Astrocyte of the cerebellum (primary cell): ENCODE measurements around the gene MX2.

Experiments used
- DNase-seq: peaks from one replicate; pipeline ENCODE4 v3.0.0-alpha.2; 2011; ENCODE audit warnings: low read depth
- H3K4me3 ChIP-seq: 2 replicates; pipeline ENCODE4 v1.5.1; 2011; ENCODE audit warnings: mild to moderate bottlenecking, low read depth, low read length, moderate library complexity
- in situ Hi-C: cut with HindIII; loops from 2 replicates; pipeline ENCODE4 v1.10.0; 2017; ENCODE audit warnings: low sequenced_read_pairs
- TF ChIP-seq, protein P1 (sequence below): IDR thresholded peaks from 2 replicates; pipeline ENCODE4 v1.5.1; 2012; ENCODE audit warnings: low read length, low read depth, moderate library complexity, mild to moderate bottlenecking; ENCODE audit errors: missing control alignments

The MX2 gene

DNA sequence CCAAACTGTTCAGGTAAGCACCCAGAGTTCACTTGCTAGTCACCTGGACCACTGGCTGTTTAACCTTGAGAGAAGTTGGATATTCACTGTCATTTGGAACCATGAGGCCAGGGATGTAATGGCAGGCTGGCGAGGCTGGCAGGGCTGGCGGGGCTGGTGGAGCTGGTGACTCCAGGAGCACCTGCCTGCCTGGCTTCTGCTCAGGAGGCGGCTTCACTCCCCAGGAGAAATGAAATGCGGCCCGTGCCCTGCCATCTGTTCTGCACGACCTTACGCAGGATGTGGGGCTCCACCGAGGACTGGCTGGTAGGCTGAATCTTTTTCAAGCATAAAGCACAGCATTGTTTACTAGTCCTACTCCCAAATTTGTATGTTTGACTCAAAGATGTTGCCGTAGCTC, 41.5 kb downstream of the MX2 start:
- in situ Hi-C loops = no loop called here
- TF ChIP-seq, protein P1, sequence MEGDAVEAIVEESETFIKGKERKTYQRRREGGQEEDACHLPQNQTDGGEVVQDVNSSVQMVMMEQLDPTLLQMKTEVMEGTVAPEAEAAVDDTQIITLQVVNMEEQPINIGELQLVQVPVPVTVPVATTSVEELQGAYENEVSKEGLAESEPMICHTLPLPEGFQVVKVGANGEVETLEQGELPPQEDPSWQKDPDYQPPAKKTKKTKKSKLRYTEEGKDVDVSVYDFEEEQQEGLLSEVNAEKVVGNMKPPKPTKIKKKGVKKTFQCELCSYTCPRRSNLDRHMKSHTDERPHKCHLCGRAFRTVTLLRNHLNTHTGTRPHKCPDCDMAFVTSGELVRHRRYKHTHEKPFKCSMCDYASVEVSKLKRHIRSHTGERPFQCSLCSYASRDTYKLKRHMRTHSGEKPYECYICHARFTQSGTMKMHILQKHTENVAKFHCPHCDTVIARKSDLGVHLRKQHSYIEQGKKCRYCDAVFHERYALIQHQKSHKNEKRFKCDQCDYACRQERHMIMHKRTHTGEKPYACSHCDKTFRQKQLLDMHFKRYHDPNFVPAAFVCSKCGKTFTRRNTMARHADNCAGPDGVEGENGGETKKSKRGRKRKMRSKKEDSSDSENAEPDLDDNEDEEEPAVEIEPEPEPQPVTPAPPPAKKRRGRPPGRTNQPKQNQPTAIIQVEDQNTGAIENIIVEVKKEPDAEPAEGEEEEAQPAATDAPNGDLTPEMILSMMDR = no peak
- no peak overlapping the region for H3K4me3 ChIP-seq
- no peak for DNase-seq

DNA sequence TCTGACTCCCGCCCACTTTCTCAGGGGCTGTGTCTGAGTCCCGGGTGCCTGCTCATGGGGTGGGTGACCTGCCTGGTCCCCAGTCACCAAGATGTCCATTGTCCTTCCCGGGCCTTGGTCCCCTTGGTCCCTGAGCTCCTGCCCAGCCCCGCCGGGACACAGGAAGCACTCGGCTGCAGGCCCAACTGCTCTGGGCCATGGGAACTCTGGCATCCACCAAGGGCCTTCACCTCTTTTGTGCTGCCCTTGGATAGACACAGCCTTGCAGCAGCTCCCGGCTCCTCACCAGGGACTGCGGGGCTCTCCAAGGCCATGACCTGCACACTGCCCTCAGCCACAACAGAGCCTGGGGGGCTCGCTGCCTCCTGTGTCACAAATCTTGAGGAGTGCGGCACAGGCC, 42.1 kb downstream of the MX2 start:
- in situ Hi-C loops = no loop called here
- H3K4me3 ChIP-seq = no peak overlapping the region
- DNase-seq = no peak
- TF ChIP-seq, protein P1 = no peak

GRCh38 chr21:41405321-41405720, 43.5 kb downstream of the MX2 start:
- TF ChIP-seq, protein P1 = no peak
- no peak overlapping the region for H3K4me3 ChIP-seq
- in situ Hi-C loops = no loop called here
- no peak for DNase-seq

DNA sequence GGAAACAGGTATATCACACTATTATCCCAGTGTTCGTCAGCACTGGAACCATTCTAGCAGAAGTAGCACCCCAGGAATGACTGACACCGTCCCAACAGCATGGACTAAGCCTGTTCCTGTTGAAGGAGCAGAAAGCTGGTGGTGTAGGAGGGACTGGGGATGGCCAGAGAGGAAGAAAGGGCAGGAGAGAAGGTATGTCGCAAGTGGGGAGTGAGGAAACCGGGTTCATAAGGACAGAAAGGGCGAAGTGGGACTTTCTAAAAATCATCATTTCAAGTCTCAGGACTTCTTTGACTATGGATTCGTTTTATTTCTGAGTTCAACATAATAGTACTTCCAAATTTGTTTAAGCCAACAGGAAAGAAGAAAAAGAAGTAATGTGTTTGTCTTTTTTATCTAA, 44.5 kb downstream of the MX2 start:
- DNase-seq = no peak
- TF ChIP-seq, protein P1 = no peak
- in situ Hi-C loops = no loop called here
- no peak overlapping the region for H3K4me3 ChIP-seq

- TF ChIP-seq, protein P1 = no peak
- in situ Hi-C loops = no loop called here
- no peak for DNase-seq
- no peak overlapping the region for H3K4me3 ChIP-seq
These were observed 46.0 kb downstream of the MX2 start for GRCh38 chr21:41407541-41408460.

DNA sequence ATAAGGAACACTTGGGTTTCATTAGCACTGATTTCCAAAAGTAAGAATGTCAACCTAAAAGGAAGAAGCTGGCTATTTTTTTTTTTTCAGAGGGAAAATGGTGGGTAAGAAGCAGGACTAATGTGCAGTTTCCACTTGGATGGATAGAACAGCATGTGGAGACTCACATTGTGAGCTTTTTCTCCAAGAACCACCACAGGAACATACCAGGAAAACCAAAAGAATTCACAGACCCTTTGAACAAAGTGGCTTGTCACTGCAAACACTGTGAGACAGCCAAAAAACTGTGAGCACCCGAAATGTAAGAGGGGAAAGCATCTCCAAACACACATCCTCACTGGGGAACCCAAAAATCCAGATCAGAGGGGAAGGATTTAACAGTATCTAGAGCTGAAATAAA, 48.5 kb downstream of the MX2 start:
- peak; percentile 39 for DNase-seq
- no peak overlapping the region for H3K4me3 ChIP-seq
- in situ Hi-C loops = no loop called here
- TF ChIP-seq, protein P1 = no peak
